Fibroblast of skin of right quadriceps (primary cell): Measurements from ENCODE around the gene SAMD4B.

Experiments
- DNase-seq: peaks from one replicate; pipeline ENCODE4 v3.0.0-alpha.2; 2013

Gene SAMD4B

DNA sequence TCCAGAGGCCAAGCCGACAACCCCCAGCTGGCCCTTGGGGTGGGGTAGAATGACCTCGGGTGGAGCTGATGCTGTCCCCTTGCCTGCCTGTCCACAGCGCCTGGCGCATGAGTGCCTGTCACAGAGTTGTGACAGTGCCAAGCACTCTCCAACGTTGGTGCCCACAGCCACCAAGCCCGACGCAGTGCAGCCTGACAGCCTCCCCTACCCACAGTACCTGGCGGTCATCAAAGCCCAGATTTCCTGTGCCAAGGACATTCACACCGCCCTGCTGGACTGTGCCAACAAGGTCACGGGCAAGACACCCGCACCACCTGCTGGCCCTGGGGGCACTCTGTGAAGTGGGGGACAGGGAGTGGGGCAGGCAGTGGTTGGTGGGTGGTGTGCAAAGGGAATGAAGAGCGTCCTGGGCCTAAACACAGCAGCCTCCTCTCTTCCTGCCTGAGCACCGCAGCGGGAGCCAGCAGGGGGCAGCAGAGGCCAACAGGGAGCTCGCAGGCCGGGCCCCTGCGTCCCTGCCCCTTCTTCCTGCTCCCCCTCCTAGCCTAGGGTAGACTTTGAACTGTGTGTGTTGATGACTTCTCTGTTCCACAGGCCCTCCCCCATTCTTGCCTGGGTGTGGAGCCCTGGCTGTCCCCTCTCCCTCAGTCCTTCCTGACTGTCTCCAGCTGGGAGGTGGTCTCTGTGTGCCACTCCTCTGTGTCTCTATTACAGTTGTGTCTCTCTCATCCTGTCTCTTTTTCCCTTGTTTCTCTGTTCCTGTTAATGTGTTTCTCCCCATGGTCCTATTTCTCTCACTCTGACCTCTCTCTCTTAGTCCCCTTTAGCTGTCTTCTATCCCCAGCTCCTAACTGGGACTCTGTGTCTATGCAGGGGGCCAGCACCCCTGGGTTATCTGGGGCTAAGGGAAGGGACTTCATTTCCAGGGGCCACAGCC, 55.4 kb downstream of the SAMD4B start:
- DNase-seq: peak; percentile 78

DNA sequence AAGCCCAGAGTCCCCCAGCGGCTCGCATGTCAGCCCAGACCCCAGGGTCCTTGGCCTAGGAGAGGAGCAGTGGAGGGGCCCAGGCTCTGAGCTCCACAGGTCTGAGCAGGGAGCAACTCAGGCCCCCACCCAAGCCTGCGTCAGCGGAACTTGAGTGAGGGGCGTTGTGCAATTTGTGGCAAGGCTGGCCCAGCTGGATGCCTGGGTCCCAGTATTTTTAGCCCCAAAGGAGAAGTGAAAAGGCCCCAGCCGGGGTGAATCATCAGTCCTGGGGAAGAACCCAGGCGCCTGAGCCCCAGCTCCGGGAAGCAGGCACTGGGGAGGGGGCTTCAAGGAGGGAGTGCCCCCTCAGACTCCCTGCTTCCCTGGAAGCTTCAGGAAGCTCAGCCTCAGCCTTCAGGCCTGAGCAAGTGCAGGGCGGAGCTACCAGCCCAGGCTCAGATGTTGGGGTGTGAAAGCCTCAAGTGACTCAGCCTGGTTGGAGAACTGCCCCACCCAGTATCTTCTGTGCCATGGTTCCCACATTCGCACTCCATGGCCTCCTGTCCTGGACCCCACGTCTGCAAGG, 56.2 kb downstream of the SAMD4B start:
- peak; percentile 66 for DNase-seq

DNA sequence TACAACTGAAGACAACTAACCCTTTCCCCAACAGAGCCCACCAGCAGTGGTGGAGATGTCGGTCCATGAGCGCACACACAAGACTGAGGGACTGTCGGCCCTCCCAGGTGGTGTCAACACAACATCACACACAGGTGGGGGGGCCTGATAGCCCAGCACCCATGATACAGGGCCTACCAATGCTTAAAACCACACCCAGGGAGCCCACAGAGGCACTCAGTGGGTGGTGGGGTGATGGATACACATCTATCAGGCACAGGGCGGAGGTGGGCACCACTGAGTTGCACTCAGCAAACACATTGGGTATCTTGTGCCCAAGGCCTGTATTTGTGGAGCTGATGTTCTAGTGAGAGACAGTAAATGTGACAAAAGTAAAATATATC, 57.4 kb downstream of the SAMD4B start:
- DNase-seq: no peak

DNA sequence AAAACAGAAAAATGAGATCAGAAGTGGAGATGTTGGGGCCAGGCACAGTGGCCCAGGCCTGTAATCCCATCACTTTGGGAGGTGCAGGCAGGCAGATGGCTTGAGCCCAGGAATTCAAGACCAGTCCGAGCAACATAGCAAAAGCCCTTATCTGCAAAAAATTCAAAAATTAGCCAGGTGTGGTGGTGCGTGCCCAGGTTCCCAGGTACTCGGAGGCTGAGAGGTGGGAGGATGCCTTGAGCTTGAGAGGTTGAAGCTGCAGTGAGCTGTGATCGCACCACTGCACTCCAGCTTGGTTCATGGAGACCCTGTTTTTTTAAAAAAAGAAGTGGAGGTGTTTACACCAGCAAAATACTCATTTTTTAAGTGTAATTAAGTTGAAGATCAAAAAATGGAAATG, 57.8 kb downstream of the SAMD4B start:
- DNase-seq: no peak

DNA sequence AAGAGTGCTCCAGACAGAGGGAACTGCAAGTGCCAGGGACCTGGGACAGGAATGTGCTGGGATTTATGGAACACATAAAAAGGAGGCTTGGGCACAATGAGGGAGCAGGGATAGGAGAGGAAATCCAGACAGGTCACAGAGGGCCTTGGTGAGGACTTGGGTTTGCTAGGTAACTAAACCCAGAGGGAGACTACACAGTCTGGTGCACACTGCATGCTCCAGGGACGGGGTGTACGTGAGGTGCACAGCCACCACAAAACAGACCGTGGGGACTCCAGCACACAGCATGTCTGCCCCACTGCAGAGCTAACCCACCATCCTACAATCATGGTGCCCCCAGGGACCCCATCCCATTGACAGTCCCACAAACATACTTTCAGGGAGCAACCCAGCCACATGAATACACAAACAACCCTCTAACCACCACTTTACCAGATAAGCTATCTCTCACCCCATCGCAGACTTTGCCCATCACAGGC, 58.9 kb downstream of the SAMD4B start:
- DNase-seq: no peak

DNA sequence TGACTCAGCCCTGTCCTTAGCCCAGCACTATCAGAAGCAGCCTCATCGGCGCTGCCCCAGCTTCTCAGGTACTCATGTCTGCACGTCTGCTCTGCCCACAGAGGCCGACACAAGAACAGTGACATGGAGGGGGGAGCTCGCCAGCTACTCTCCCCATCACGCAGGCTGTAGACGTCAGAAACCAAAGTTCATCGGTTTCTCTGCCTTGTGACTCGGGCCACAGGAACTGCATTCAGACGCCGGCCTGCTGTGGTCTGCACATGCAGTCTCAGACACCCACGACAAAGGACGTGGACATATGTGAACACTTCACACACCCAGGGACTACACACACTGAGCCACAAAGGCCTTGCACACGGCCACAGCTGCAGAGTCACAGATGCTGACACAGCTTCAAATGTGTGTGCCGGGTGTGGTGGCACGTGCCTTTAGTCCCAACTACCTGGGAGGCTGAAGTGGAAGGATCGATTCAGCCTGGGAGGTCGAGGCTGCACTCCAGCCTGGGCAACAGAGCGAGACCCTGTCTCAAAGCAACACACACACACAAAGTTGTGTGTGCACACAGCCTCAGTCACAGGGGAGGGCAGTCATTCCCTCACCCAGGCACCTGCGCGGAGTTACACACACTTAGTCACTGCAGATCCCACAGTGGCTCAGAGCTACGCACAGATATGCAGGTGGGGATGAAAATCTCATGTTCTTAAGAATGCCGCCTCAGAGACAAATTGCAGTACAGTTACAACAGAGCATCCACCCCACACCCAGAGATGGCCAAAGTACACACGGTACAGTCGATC, 59.5 kb downstream of the SAMD4B start:
- DNase-seq: peak; percentile 62

DNA sequence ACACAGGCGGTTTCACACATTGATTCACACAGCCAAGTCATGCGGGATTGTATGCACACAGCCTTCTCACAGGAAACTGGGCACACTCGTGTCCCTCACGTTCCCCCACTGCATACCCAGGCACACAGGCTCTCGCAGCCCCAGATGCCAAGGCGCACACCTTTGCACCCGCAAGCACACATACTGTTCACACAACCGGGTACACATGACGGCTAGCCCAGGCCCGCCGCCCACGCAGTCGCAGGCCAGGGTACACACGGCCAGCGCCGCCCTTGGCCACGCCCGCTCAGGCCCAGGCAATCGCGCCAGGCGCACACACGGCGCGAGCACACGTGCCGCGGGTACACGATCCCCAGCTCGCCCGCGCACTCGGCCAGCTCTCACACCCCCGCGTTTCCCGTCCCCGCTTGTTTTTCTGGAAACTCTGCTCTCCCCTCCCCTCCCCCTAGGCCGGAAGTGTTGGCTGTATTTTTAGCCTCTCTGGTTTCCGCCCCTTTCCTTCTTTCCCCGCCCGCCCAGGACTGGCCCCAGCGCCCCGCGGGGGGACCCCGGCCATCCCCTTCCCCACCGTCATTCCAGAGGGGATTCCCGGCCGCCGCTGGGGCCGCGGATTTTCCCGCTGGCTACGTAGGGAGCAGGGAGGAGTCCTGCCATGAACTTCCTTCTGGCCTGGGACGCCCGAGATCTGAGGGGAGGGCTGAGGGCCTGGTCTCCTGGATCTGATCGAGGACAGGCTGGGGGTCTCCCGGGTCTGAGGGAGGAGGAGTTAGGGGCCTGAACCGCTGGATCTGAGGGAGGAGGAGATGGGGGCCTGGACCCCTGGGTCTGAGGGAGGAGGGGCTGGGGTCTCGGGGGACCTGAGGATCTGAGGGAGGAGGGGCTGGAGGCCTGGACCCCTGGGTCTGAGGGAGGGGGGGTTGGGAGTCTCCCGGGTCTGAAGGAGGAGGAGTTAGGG, 60.4 kb downstream of the SAMD4B start:
- DNase-seq: peak; percentile 93

DNA sequence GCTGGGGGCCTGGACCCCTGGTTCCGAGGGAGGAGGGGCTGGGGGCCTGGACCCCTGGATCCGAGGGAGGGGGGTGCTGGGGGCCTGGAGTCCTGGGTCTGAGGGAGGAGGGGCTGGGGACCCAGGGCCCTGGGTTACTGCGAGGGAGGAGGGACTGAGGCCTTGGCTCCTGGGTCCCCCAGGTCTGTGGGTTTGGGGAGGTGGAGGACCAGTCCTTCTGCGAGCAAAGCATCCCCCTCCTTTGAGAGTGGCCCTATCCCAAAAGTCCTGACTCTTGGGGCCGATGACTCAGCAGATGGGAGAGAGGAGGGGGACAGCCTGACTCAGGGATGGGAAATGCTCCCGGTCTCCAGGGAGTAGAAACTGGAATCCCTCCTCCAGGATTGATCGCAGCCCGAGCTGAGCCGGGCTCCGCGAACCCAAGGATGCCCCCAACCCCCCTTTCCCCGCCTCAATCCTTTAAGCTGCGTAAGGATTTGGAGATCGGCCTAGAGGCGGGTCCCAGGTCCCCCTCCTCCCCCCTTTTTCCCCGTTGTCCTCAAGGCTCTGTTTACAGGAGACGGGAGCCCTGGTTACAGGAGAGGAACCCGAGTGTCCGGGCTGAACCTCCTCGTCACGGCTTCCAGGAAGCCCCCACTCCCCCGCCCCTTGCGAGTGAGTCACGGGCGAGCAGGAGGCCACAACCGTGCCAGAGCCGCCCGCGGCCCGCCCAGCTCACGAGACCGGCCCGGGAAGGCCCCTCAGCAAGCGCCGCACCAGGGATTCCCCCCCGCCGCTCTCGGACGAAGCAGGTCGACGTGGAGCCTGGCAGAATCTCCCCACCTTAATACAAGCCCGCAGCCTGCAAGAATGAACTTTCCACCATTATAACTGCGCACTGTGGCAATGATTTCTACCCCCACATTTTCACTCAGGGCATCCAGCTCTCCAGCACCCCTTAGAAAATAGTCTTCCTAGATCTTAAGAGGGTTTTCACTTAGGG, 61.4 kb downstream of the SAMD4B start:
- peak; percentile 100 for DNase-seq

DNA sequence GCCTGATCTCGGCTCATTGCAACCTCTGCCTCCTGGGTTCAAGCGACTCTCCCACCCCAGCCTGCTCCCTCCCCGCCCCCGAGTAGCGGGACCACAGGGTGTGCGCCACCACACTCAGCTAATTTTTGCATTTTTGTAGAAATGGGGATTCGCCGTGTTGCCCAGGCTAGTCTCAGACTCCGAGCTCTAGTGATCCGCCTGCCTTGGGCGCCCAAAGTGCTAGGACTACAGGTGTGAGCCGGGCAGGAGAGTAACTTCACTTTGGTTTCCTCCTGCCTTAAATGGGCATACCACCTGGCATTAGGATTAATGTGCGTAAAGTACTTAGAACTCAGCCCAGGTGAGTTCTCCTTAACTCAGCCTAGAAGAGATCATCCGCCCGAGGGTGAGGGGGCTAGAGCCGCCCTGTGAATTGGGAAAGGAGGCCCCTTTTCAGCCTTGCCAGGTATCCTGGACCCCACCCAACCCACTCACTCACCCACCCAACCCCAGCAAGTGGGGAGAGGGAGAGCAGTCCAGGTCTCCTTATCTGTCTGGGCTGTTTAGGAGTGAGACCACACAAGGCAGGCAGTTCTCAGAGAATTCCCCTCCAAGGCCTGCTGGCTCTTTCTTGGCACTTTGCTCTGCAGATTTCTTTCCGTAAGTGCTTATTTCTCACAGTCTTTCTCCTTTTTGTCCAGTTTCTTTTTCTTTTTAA, 63.2 kb downstream of the SAMD4B start:
- DNase-seq: no peak

DNA sequence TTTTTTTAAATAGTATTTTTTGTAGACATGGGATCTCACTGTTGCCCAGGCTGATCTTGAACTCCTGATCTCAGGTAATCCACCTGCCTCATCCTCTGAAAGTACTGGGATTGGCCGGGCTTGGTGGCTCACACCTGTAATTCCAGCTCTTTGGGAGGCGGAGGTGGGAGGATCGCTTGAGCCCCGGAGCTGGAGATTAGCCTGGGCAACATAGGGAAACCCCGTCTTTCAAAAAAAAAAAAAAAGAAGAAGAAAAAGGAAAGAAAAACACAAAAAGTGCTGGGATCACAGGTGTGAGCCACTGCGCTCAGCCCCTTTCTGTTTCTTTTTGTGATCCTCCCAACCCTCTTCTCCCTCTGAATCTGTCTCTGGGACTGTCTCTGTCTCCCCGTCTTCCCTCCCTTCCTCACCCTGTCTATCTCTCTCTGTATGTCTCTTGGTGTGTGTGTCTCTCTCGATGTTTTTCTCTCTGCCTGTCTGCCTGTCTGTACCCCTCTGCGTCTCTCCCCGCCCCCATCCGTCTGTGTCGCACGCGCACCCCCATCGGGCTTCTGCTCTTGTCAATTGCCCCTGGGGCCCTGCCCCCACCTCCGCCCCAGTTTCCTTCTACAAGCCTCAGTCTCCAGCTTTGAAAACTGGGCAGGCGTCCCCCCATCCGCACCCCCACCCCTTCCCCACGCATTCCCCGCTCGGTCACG, 63.9 kb downstream of the SAMD4B start:
- no peak for DNase-seq

DNA sequence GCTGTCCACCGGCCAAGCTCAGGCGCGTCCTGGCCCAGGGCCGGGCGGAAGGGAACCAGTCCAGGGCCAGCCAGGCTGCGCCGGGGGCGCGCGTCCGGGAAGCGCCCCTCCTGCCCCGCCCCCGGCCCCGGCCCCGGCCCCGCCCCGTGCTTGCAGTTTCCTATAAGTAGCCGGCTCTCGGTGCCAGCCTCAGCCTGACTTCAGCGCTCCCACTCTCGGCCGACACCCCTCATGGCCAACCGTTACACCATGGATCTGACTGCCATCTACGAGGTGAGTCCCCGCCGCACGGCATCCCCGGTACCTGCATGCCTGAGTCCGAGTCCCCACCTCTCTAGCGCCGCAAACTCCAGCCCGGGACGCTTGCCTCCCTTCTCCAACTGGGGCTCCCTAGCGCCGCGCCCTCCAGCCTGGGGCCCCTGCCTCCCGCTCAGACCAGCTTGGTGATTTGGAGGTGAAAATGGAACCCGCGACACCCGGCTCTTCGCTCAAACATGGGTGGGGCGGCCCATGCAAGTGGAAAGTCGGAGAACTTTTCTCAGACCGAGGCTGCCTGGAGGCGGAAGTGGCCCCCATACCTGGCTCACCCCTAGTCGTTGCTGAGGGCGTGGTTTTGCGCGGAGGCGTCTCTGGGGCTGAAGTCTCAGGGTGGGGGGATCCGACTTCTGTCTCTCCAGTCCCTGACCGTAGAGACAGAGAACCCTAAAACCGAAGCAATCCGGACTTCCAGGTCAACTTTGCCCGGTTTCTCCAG, 64.6 kb downstream of the SAMD4B start, which contains the start of gene ZFP36:
TSS of gene ZFP36 (plus strand) at position 192 of the 754 bp plus-strand sequence. CDS start at position 250, 58 bp downstream.
- DNase-seq: peak; percentile 82

DNA sequence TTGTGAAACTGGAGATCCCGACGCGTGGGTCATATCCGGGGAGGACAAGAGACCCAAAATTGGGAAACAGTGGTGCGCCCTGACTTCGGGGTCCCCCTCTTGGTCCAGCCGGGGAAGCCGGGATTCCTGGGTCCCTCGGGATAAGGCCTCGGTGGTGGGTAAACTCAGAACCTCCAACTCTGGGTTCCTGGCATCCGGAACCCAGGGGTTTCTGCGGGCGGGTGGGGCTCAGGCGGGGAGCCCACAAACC, 65.1 kb downstream of the SAMD4B start:
- DNase-seq: no peak

DNA sequence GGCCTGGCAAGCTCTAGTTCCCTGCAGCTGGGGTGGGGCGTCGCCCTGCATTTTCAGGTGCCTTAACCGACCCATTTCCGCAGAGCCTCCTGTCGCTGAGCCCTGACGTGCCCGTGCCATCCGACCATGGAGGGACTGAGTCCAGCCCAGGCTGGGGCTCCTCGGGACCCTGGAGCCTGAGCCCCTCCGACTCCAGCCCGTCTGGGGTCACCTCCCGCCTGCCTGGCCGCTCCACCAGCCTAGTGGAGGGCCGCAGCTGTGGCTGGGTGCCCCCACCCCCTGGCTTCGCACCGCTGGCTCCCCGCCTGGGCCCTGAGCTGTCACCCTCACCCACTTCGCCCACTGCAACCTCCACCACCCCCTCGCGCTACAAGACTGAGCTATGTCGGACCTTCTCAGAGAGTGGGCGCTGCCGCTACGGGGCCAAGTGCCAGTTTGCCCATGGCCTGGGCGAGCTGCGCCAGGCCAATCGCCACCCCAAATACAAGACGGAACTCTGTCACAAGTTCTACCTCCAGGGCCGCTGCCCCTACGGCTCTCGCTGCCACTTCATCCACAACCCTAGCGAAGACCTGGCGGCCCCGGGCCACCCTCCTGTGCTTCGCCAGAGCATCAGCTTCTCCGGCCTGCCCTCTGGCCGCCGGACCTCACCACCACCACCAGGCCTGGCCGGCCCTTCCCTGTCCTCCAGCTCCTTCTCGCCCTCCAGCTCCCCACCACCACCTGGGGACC, 65.6 kb downstream of the SAMD4B start:
- no peak for DNase-seq

DNA sequence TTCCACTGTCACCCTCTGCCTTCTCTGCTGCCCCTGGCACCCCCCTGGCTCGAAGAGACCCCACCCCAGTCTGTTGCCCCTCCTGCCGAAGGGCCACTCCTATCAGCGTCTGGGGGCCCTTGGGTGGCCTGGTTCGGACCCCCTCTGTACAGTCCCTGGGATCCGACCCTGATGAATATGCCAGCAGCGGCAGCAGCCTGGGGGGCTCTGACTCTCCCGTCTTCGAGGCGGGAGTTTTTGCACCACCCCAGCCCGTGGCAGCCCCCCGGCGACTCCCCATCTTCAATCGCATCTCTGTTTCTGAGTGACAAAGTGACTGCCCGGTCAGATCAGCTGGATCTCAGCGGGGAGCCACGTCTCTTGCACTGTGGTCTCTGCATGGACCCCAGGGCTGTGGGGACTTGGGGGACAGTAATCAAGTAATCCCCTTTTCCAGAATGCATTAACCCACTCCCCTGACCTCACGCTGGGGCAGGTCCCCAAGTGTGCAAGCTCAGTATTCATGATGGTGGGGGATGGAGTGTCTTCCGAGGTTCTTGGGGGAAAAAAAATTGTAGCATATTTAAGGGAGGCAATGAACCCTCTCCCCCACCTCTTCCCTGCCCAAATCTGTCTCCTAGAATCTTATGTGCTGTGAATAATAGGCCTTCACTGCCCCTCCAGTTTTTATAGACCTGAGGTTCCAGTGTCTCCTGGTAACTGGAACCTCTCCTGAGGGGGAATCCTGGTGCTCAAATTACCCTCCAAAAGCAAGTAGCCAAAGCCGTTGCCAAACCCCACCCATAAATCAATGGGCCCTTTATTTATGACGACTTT, 66.4 kb downstream of the SAMD4B start:
- peak; percentile 49 for DNase-seq

DNA sequence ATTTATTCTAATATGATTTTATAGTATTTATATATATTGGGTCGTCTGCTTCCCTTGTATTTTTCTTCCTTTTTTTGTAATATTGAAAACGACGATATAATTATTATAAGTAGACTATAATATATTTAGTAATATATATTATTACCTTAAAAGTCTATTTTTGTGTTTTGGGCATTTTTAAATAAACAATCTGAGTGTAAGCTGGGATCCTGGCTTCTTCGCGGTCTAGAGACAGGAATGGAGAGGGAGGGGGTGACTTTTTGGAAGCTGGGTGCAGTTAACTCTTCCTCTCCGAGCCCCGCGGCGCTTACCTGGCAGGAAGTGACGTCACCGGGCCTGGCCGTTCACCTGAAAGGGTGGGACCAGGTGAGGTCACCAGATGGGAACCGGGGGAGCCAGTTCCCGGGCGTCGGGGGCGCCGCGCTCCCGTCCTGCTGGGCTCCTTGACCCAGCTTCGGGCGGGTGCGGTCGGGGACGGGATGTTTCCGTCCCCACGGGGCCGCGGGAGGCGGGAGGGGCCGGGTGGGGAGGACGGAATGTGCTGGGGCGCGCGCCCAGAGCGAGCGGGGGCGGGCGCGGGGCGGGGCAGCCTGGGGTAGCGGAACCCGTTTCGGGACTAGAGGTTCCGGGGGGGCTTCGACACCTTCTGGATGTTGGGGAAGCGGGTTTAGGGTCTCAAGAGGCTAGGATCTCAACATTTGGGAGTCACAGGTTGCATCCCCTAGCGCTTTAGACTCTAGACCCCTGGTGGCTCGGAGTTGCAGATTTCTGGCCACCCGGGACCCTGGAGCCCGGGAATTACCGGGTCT, 67.2 kb downstream of the SAMD4B start:
- peak; percentile 63 for DNase-seq

DNA sequence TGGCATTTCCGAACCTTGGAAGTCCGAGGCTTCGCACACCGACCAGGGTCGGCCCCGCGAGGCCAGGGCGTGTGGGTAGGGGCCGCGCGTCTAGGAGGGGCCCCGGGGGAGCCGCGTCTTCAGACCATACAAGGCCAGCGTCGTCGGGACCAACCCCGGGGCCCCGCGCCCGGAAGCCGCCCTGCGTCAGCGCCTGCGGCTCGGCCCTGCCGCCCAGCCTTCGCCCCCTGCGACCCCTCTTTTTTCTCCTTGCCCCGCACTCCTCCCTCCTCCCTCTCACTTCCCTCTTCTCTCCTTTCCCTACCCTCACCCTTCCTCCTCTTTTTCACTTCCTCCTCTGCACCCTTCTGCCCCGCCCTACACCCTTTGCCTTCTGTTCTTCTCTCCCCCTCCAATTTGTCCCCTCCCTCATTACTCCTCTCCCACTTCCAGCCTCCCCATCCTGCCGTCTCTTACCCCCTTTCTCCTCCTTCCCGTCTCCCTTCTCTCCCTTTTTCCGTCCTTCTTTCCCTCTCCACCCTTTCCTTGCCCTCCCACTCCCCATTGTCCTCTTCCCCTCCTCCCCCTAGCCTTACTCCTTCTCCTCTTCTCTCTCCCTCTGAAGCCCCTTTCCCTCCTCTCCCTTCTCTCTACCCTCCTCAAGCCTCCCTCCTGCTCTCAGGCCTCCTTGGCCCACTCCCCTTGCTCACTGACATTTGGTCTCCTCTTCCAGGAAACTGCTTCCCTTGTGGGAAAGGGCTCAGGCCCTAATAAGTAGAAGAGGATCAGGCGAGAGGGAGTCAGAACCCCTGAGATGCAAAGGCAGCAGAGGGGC, 68.0 kb downstream of the SAMD4B start:
- peak; percentile 62 for DNase-seq
